Body of pancreas (tissue), 4 donors: Measurements from ENCODE around the gene LCN6.

Experiments used
- CTCF ChIP-seq, 7 experiments: fragments of 450-650 bp in 4 of 7; fragments of 200-600 bp in 3 of 7; sonication (generic) in 3 of 7; IDR thresholded peaks; one replicate each; pipeline ENCODE4 v1.5.1; 2016 to 2019; ENCODE audit warnings: antibody characterized with exemption in 7 of 7
- POLR2A ChIP-seq, 3 donors: fragments of 450-650 bp; IDR thresholded peaks; one replicate each; pipeline ENCODE4 v1.6.1; 2016; ENCODE audit warnings: antibody characterized with exemption in 3 of 3, mild to moderate bottlenecking in 2 of 3

GRCh38 chr9:136726118-136726517 is 22.2 kb downstream of the LCN6 start:
- no peak for TF ChIP-seq CTCF (IDR thresholded peaks at IDR 0.05)
- no peak for TF ChIP-seq POLR2A (IDR thresholded peaks at IDR 0.05)
